Right atrium auricular region (tissue), 2 donors: Measurements from ENCODE around the gene KMT2E. TPM values are rescaled to one million over a fixed set of nuclear protein-coding genes. Genes with fewer than 3 reads are reported as not detected.
A peak's percentile ranks its signal among the peaks of the same experiment; 100 is the strongest.

Source experiments
- DNase-seq: peaks from one replicate; pipeline ENCODE4 v3.0.0-alpha.2; 2019; ENCODE audit warnings: low spot score
- H3K27ac ChIP-seq, 2 donors: fragments of 200-600 bp; sonication (generic); 1 replicate in 1 of 2; 2 replicates in 1 of 2; pipeline ENCODE4 v1.5.1; 2016 to 2019
- H3K27me3 ChIP-seq, 2 donors: fragments of 200-600 bp; sonication (generic); one replicate each; pipeline versions ENCODE4 v1.5.1 to v1.6.0; 2017 to 2019
- H3K36me3 ChIP-seq: fragments of 200-600 bp; sonication (generic); one replicate; pipeline ENCODE4 v1.5.1; 2016
- H3K4me1 ChIP-seq, 2 donors: fragments of 200-600 bp; sonication (generic); one replicate each; pipeline versions ENCODE4 v1.5.1 to v1.6.0; 2017 to 2019
- H3K4me3 ChIP-seq, 2 donors: fragments of 200-600 bp; sonication (generic); 1 replicate in 1 of 2; 2 replicates in 1 of 2; pipeline ENCODE4 v1.5.1; 2017 to 2019; ENCODE audit warnings: mild to moderate bottlenecking in 1 of 2, moderate library complexity in 1 of 2
- H3K9me3 ChIP-seq, 2 donors: fragments of 200-600 bp; sonication (generic); one replicate each; pipeline ENCODE4 v1.5.1; 2019
- CTCF ChIP-seq, 2 donors: fragments of 200-600 bp; sonication (generic); IDR thresholded peaks; one replicate each; pipeline ENCODE4 v1.5.1; 2019; ENCODE audit warnings: antibody characterized with exemption in 2 of 2
- total RNA-seq, 2 donors: library from RNA; depleted of rRNA; stranded (reverse); fragments of >200 nt; gene quantifications; one replicate each; pipeline ENCODE4 v1.1.0, GENCODE V29; 2016

The KMT2E gene
- total RNA-seq, 2 donors from 2014 or later = 51.4 to 81.3 TPM

GRCh38 chr7:104980440-104980839, 33.6 kb upstream of the KMT2E start:
- Histone ChIP-seq H3K36me3 (no peaks in the 10 kb centered on the region), H3K9me3 (no peaks in the 10 kb centered on the region), H3K4me3 (no peak overlapping the region), H3K27ac (peak overlapping the region; percentile 72 to 73), H3K27me3 (no peaks in the 10 kb centered on the region), H3K4me1 (peaks cover 0 to 84% of the 10 kb centered on the region in 2 donors)
- DNase-seq = no peak
- TF ChIP-seq CTCF (IDR thresholded peaks at IDR 0.05) = no peak

- H3K36me3 ChIP-seq = no peaks in the 10 kb centered on the region
- peak overlapping the region; percentile 99 for H3K27ac ChIP-seq
- DNase-seq = no peak
- peaks cover 0 to 90% of the 10 kb centered on the region in 2 donors for H3K4me1 ChIP-seq
- no peaks in the 10 kb centered on the region for H3K27me3 ChIP-seq
- TF ChIP-seq CTCF (IDR thresholded peaks at IDR 0.05) = peak; percentile 49 to 78
- H3K9me3 ChIP-seq = no peaks in the 10 kb centered on the region
- H3K4me3 ChIP-seq = no peak overlapping the region
These were observed 32.9 kb upstream of the KMT2E start for GRCh38 chr7:104980841-104981671.

GRCh38 chr7:104981672-104982037, 32.4 kb upstream of the KMT2E start:
- Histone ChIP-seq H3K9me3 (no peaks in the 10 kb centered on the region), H3K4me1 (peaks cover 0 to 89% of the 10 kb centered on the region in 2 donors), H3K4me3 (no peak overlapping the region), H3K36me3 (no peaks in the 10 kb centered on the region), H3K27ac (peak overlapping the region; percentile 99), H3K27me3 (no peaks in the 10 kb centered on the region)
- DNase-seq = no peak
- no peak for TF ChIP-seq CTCF (IDR thresholded peaks at IDR 0.05)

- no peak for TF ChIP-seq CTCF (IDR thresholded peaks at IDR 0.05)
- no peak for DNase-seq
- peaks cover 0 to 81% of the 10 kb centered on the region in 2 donors for H3K4me1 ChIP-seq
- peak overlapping the region in 1 of 2 donors; percentile 66 for H3K4me3 ChIP-seq
- H3K36me3 ChIP-seq = no peaks in the 10 kb centered on the region
- H3K27ac ChIP-seq = peak overlapping the region; percentile 99
- H3K27me3 ChIP-seq = no peaks in the 10 kb centered on the region
- H3K9me3 ChIP-seq = no peaks in the 10 kb centered on the region
These were observed 31.5 kb upstream of the KMT2E start for GRCh38 chr7:104982308-104983075.

- TF ChIP-seq CTCF (IDR thresholded peaks at IDR 0.05) = no peak
- Histone ChIP-seq H3K4me3 (peak overlapping the region; percentile 64 to 66), H3K4me1 (peaks cover 0 to 75% of the 10 kb centered on the region in 2 donors), H3K9me3 (no peaks in the 10 kb centered on the region), H3K27me3 (no peaks in the 10 kb centered on the region), H3K36me3 (no peaks in the 10 kb centered on the region), H3K27ac (peak overlapping the region; percentile 99)
- no peak for DNase-seq
These were observed 30.9 kb upstream of the KMT2E start for GRCh38 chr7:104983076-104983577.
